Measurements from ENCODE around the gene SERPINA12. TPM values are rescaled to one million over a fixed set of nuclear protein-coding genes. Genes with fewer than 3 reads are reported as not detected.

SERPINA12 gene
- total RNA-seq, 1 experiment from 2014 or later, result not detected

DNA sequence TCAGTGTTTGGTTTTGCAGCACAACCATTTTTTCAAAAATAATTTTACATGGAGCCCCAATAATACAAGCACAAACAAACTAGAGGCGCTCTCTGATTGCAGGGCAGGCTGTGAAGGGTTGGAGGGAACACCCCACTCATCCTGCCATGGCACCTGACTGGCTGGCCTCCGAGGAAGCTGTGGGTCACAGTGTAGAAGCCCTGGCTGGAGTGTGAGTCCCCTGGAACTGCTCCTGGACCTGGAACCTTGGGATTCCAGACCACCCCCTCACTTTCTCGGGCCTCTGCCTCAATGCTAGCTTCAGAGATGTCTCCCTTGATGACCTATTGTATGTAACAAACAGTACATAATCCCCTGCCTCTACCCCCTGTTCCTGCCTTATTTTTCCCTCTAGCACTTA, 14.8 kb upstream of the SERPINA12 start:
- Histone ChIP-seq H3K79me2 (ENCODE audit: insufficient read depth, low read length) (no peaks in the 10 kb centered on the region), H3K9me2 (ENCODE audit: insufficient read depth) (no peaks in the 10 kb centered on the region), H3K4me3 (replicated peaks in 1 of 2; ENCODE audit: low read depth in 1 of 2, low read length in 2 of 2) (no peak overlapping the region), H3K9ac (ENCODE audit: low read length) (no peak overlapping the region), H3K36me3 (ENCODE audit: control insufficient read depth in 1 of 2, insufficient read depth in 2 of 2, low read length in 2 of 2) (no peaks in the 10 kb centered on the region), H3K27me3 (ENCODE audit: insufficient read depth, low read length) (no peaks in the 10 kb centered on the region), H3K9me3 (ENCODE audit: control insufficient read depth in 1 of 2, insufficient read depth in 1 of 2, low read depth in 1 of 2, low read length in 2 of 2) (no peaks in the 10 kb centered on the region), H3K27ac (ENCODE audit: low read depth, low read length) (no peak overlapping the region), H3K4me2 (ENCODE audit: low read length) (no peak overlapping the region), H2AFZ (ENCODE audit: low read depth, low read length, poor library complexity, severe bottlenecking) (no peak overlapping the region), H3K4me1 (ENCODE audit: control insufficient read depth in 1 of 2, insufficient read depth in 2 of 2, low read length in 2 of 2) (no peaks in the 10 kb centered on the region), H4K20me1 (ENCODE audit: insufficient read depth) (no peaks in the 10 kb centered on the region)
- intact Hi-C loops (cut with micrococcal nuclease), result no loop called here
- TF ChIP-seq TCF7L2 (IDR thresholded peaks at IDR 0.05; ENCODE audit: borderline replicate concordance, extremely low read depth, insufficient read depth, insufficient read length), result no peak
- TF ChIP-seq EGR1 (IDR thresholded peaks at IDR 0.05; ENCODE audit: low read depth), result no peak
- no peak for TF ChIP-seq SRF (IDR thresholded peaks at IDR 0.05; ENCODE audit: low read depth)
- no peak for TF ChIP-seq POLR2A (IDR thresholded peaks at IDR 0.05; ENCODE audit: borderline replicate concordance, extremely low read depth, insufficient read depth, insufficient read length)
- TF ChIP-seq RAD21 (IDR thresholded peaks at IDR 0.05; ENCODE audit: low read depth), result no peak
- TF ChIP-seq YY1 (IDR thresholded peaks at IDR 0.05; ENCODE audit: extremely low read depth, insufficient replicate concordance, low read depth, low read length), result no peak
- no peak for TF ChIP-seq ZBTB33 (IDR thresholded peaks at IDR 0.05; ENCODE audit: extremely low read depth, insufficient replicate concordance, low read length)
- TF ChIP-seq ZFX (IDR thresholded peaks at IDR 0.05), result no peak
- no peak for TF ChIP-seq SP1 (IDR thresholded peaks at IDR 0.05; ENCODE audit: low read depth)
- TF ChIP-seq ZNF274 (IDR thresholded peaks at IDR 0.05; ENCODE audit: low read depth, low read length), result no peak
- TF ChIP-seq ELF1 (IDR thresholded peaks at IDR 0.05; ENCODE audit: borderline replicate concordance, low read depth), result no peak
- no peak for TF ChIP-seq CBX3 (IDR thresholded peaks at IDR 0.05; ENCODE audit: low read depth)
- TF ChIP-seq CTCF (IDR thresholded peaks at IDR 0.05 in 2 of 3, conservative IDR thresholded peaks at IDR 0.05 in 1 of 3; ENCODE audit: borderline replicate concordance in 1 of 3, insufficient read depth in 1 of 3, low read depth in 2 of 3, low read length in 2 of 3), result no peak
- no peak for TF ChIP-seq CEBPB (IDR thresholded peaks at IDR 0.05; ENCODE audit: low read depth)
- TF ChIP-seq, protein P1, sequence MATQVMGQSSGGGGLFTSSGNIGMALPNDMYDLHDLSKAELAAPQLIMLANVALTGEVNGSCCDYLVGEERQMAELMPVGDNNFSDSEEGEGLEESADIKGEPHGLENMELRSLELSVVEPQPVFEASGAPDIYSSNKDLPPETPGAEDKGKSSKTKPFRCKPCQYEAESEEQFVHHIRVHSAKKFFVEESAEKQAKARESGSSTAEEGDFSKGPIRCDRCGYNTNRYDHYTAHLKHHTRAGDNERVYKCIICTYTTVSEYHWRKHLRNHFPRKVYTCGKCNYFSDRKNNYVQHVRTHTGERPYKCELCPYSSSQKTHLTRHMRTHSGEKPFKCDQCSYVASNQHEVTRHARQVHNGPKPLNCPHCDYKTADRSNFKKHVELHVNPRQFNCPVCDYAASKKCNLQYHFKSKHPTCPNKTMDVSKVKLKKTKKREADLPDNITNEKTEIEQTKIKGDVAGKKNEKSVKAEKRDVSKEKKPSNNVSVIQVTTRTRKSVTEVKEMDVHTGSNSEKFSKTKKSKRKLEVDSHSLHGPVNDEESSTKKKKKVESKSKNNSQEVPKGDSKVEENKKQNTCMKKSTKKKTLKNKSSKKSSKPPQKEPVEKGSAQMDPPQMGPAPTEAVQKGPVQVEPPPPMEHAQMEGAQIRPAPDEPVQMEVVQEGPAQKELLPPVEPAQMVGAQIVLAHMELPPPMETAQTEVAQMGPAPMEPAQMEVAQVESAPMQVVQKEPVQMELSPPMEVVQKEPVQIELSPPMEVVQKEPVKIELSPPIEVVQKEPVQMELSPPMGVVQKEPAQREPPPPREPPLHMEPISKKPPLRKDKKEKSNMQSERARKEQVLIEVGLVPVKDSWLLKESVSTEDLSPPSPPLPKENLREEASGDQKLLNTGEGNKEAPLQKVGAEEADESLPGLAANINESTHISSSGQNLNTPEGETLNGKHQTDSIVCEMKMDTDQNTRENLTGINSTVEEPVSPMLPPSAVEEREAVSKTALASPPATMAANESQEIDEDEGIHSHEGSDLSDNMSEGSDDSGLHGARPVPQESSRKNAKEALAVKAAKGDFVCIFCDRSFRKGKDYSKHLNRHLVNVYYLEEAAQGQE (IDR thresholded peaks at IDR 0.05; ENCODE audit: low read depth), result no peak
- no peak for TF ChIP-seq MAX (IDR thresholded peaks at IDR 0.05)
- TF ChIP-seq EZH2 (IDR thresholded peaks at IDR 0.05), result no peak
- TF ChIP-seq JUND (IDR thresholded peaks at IDR 0.05), result no peak
- no peak for TF ChIP-seq EZH2phosphoT487 (IDR thresholded peaks at IDR 0.05; ENCODE audit: borderline replicate concordance)
- TF ChIP-seq POLR2AphosphoS5 (IDR thresholded peaks at IDR 0.05; ENCODE audit: low read depth, low read length), result no peak
- no peak for ATAC-seq
- no TSS peak for BruUV-seq (replicated peaks)
- CTCF ChIA-PET, result no interaction called here
- POLR2A ChIA-PET, result no interaction called here
- RAD21 ChIA-PET (ENCODE audit: low non-redundant PET in 1 of 2, low total read pairs in 2 of 2, uncharacterized antibody in 2 of 2, unreplicated experiment in 2 of 2), result no interaction called here
- no peak for DNase-seq (ENCODE audit: low read depth, low spot score)

Data from HCT116 (cell line).